ENCODE results near the gene RNF220. TPM values are rescaled to one million over a fixed set of nuclear protein-coding genes. Genes with fewer than 3 reads are reported as not detected.

Gene RNF220
- polyA plus RNA-seq, 1 donor (not counting 4 experiments of a cell fraction or from before 2014, with no cell fraction given) = 42.7 TPM

- dilution Hi-C loops (cut with MboI; ENCODE audit: extremely low pct_ligation_motif_present, low sequenced_read_pairs) = no loop called here
- no peak for DNase-seq (ENCODE audit: low read depth, low spot score)
- H3K4me3 ChIP-seq (ENCODE audit: control insufficient read depth in 2 of 3, extremely low read depth in 1 of 3, insufficient read depth in 2 of 3, low read depth in 1 of 3, low read length in 3 of 3) = no peak overlapping the region
- no peaks in the 10 kb centered on the region for H3K9me3 ChIP-seq (ENCODE audit: control insufficient read depth, low read depth, low read length)
- H3K9ac ChIP-seq (ENCODE audit: control insufficient read depth, extremely low read depth, insufficient read depth, low read length) = no peak overlapping the region
- no peaks in the 10 kb centered on the region for H3K36me3 ChIP-seq (ENCODE audit: control insufficient read depth in 2 of 2, extremely low read depth in 1 of 2, insufficient read depth in 2 of 2, low read length in 2 of 2)
- H3K27ac ChIP-seq (ENCODE audit: control insufficient read depth, insufficient read depth, low read length) = no peak overlapping the region
- H3K79me2 ChIP-seq (ENCODE audit: control insufficient read depth, insufficient read depth, low read length) = no peaks in the 10 kb centered on the region
- H3K9me1 ChIP-seq (ENCODE audit: control insufficient read depth, extremely low read depth, insufficient read depth, low read length) = peaks cover 2% of the 10 kb centered on the region
- TF ChIP-seq EZH2 (IDR thresholded peaks at IDR 0.05; ENCODE audit: low read length) = no peak
- TF ChIP-seq, protein P1, sequence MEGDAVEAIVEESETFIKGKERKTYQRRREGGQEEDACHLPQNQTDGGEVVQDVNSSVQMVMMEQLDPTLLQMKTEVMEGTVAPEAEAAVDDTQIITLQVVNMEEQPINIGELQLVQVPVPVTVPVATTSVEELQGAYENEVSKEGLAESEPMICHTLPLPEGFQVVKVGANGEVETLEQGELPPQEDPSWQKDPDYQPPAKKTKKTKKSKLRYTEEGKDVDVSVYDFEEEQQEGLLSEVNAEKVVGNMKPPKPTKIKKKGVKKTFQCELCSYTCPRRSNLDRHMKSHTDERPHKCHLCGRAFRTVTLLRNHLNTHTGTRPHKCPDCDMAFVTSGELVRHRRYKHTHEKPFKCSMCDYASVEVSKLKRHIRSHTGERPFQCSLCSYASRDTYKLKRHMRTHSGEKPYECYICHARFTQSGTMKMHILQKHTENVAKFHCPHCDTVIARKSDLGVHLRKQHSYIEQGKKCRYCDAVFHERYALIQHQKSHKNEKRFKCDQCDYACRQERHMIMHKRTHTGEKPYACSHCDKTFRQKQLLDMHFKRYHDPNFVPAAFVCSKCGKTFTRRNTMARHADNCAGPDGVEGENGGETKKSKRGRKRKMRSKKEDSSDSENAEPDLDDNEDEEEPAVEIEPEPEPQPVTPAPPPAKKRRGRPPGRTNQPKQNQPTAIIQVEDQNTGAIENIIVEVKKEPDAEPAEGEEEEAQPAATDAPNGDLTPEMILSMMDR (optimal IDR thresholded peaks at IDR 0.05 in 1 of 3, IDR thresholded peaks at IDR 0.05 in 1 of 3, conservative IDR thresholded peaks at IDR 0.05 in 1 of 3; ENCODE audit: extremely low read depth in 1 of 3, insufficient read depth in 2 of 3, low read length in 3 of 3) = no peak
- H3K27me3 ChIP-seq (ENCODE audit: control insufficient read depth, extremely low read depth, insufficient read depth, low read length) = no peaks in the 10 kb centered on the region
- H2AFZ ChIP-seq (ENCODE audit: control insufficient read depth, low read length) = no peak overlapping the region
- no peak overlapping the region for H3K4me2 ChIP-seq (ENCODE audit: control insufficient read depth, extremely low read depth, insufficient read depth, low read depth, low read length)
- FAIRE-seq = no peak
- peaks cover 17% of the 10 kb centered on the region for H3K4me1 ChIP-seq (ENCODE audit: control insufficient read depth, extremely low read depth, insufficient read depth, low read length)
- no peaks in the 10 kb centered on the region for H4K20me1 ChIP-seq (ENCODE audit: control insufficient read depth, extremely low read depth, insufficient read depth, low read length)
Observed at GRCh38 chr1:44670751-44671640, 265.9 kb downstream of the RNF220 start.

- H2AFZ ChIP-seq (ENCODE audit: control insufficient read depth, low read length) = no peak overlapping the region
- FAIRE-seq = no peak
- no peaks in the 10 kb centered on the region for H3K9me3 ChIP-seq (ENCODE audit: control insufficient read depth, low read depth, low read length)
- peaks cover 17% of the 10 kb centered on the region for H3K4me1 ChIP-seq (ENCODE audit: control insufficient read depth, extremely low read depth, insufficient read depth, low read length)
- H3K4me2 ChIP-seq (ENCODE audit: control insufficient read depth, extremely low read depth, insufficient read depth, low read depth, low read length) = no peak overlapping the region
- dilution Hi-C loops (cut with MboI; ENCODE audit: extremely low pct_ligation_motif_present, low sequenced_read_pairs) = no loop called here
- H3K9ac ChIP-seq (ENCODE audit: control insufficient read depth, extremely low read depth, insufficient read depth, low read length) = no peak overlapping the region
- no peak for DNase-seq (ENCODE audit: low read depth, low spot score)
- no peak overlapping the region for H3K27ac ChIP-seq (ENCODE audit: control insufficient read depth, insufficient read depth, low read length)
- peaks cover 2% of the 10 kb centered on the region for H3K9me1 ChIP-seq (ENCODE audit: control insufficient read depth, extremely low read depth, insufficient read depth, low read length)
- H3K79me2 ChIP-seq (ENCODE audit: control insufficient read depth, insufficient read depth, low read length) = no peaks in the 10 kb centered on the region
- TF ChIP-seq, protein P1 (optimal IDR thresholded peaks at IDR 0.05 in 1 of 3, IDR thresholded peaks at IDR 0.05 in 1 of 3, conservative IDR thresholded peaks at IDR 0.05 in 1 of 3; ENCODE audit: extremely low read depth in 1 of 3, insufficient read depth in 2 of 3, low read length in 3 of 3) = no peak
- TF ChIP-seq EZH2 (IDR thresholded peaks at IDR 0.05; ENCODE audit: low read length) = no peak
- H4K20me1 ChIP-seq (ENCODE audit: control insufficient read depth, extremely low read depth, insufficient read depth, low read length) = no peaks in the 10 kb centered on the region
- no peaks in the 10 kb centered on the region for H3K27me3 ChIP-seq (ENCODE audit: control insufficient read depth, extremely low read depth, insufficient read depth, low read length)
- no peaks in the 10 kb centered on the region for H3K36me3 ChIP-seq (ENCODE audit: control insufficient read depth in 2 of 2, extremely low read depth in 1 of 2, insufficient read depth in 2 of 2, low read length in 2 of 2)
- no peak overlapping the region for H3K4me3 ChIP-seq (ENCODE audit: control insufficient read depth in 2 of 3, extremely low read depth in 1 of 3, insufficient read depth in 2 of 3, low read depth in 1 of 3, low read length in 3 of 3)
Observed at GRCh38 chr1:44672254-44672955, 267.4 kb downstream of the RNF220 start.
